Hepatocyte (in vitro differentiated cells): ENCODE results near the gene CLDN5.

Source experiments
- CTCF ChIP-seq: fragments of 200-600 bp; sonication (generic); IDR thresholded peaks from 2 replicates; pipeline ENCODE4 v1.5.1; 2016; ENCODE audit warnings: antibody characterized with exemption, mild to moderate bottlenecking; ENCODE audit not compliant: poor library complexity
- EZH2 ChIP-seq: fragments of 200-600 bp; sonication (generic); IDR thresholded peaks from 2 replicates; pipeline ENCODE4 v1.6.1; 2016; ENCODE audit warnings: antibody characterized with exemption, mild to moderate bottlenecking, borderline replicate concordance

GRCh38 chr22:19496324-19496630 lies 27.9 kb downstream of the CLDN5 start:
- no peak for TF ChIP-seq CTCF
- TF ChIP-seq EZH2 = no peak
